ENCODE data around the gene CTPS2. TPM values are rescaled to one million over a fixed set of nuclear protein-coding genes. Genes with fewer than 3 reads are reported as not detected.

Gene CTPS2
- polyA plus RNA-seq, 1 of the 3 experiments (the other 2 are of a cell fraction), result 6.1 TPM

DNA sequence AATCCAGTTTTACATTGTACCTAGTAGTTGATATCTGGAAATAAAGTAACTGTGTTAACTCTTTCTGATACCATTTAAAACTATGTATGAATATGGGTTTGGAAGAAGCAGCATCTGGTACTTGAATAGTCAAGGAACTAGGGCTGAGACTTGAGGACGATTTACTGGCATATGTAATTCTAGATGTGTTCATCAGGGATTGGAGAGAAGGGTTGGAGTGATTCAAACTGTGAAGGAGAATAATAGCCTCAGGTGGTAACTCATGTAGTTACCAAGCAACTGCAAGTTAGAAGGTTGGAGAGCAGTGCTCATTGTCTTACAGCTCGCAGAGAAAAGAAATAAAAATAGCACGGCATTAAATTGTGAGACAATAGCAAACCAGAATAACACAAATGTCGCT lies 44.3 kb upstream of the CTPS2 start:
- H3K4me2 ChIP-seq, result no peak overlapping the region
- CTCF ChIA-PET, result no interaction called here
- peaks cover 50 to 64% of the 10 kb centered on the region in 2 experiments for H3K36me3 ChIP-seq (replicated peaks in 1 of 2; ENCODE audit: control insufficient read depth in 1 of 2, insufficient read depth in 2 of 2, low read length in 1 of 2)

More for the DNA sequence above, 44.3 kb upstream of the CTPS2 start:
- no peaks in the 10 kb centered on the region for H4K20me1 ChIP-seq (ENCODE audit: insufficient read depth)
- DNase-seq, result no peak
- no peaks in the 10 kb centered on the region for H3K9me3 ChIP-seq
- 89% methylated on average over 4 of the region's 4 CpGs for WGBS (ENCODE audit: low lambda C conversion rate)
- H3K4me1 ChIP-seq (ENCODE audit: control insufficient read depth in 1 of 2, insufficient read depth in 2 of 2, low read depth in 1 of 2, low read length in 1 of 2), result no peaks in the 10 kb centered on the region
- no peak overlapping the region for H3K4me3 ChIP-seq (ENCODE audit: low read depth in 2 of 2, low read length in 1 of 2)
- peaks cover 5% of the 10 kb centered on the region for H3F3A ChIP-seq (replicated peaks; ENCODE audit: insufficient read depth)
- no peak overlapping the region for H3K27ac ChIP-seq (ENCODE audit: low read depth in 2 of 2, low read length in 1 of 2)
- POLR2A ChIA-PET, result interaction anchor here (0.6 kb wide), 1 partner anchor 8 kb away, joined by 4 read pairs; no protein-coding TSS in a partner anchor
- H3K27me3 ChIP-seq (ENCODE audit: insufficient read depth), result no peaks in the 10 kb centered on the region
- no peak overlapping the region for H3K9ac ChIP-seq
- peaks cover 3% of the 10 kb centered on the region; the same call in 1 of the 2 replicates for H3K79me2 ChIP-seq (ENCODE audit: insufficient read depth)
- no peaks in the 10 kb centered on the region for H3K9me2 ChIP-seq
- no peak for TF ChIP-seq NFIC (IDR thresholded peaks at IDR 0.05; ENCODE audit: borderline replicate concordance)
- TF ChIP-seq RFX5 (IDR thresholded peaks at IDR 0.05; ENCODE audit: low read length), result no peak
- TF ChIP-seq RCOR1 (IDR thresholded peaks at IDR 0.05; ENCODE audit: low read length), result no peak
- TF ChIP-seq TAF1 (IDR thresholded peaks at IDR 0.05; ENCODE audit: borderline replicate concordance, low read depth, low read length), result no peak
- no peak for TF ChIP-seq FOSL2 (IDR thresholded peaks at IDR 0.05; ENCODE audit: borderline replicate concordance, low read depth)
- TF ChIP-seq PBX3 (IDR thresholded peaks at IDR 0.05), result no peak
- no peak for TF ChIP-seq GABPA (IDR thresholded peaks at IDR 0.05; ENCODE audit: low read depth)
- TF ChIP-seq FOXM1 (IDR thresholded peaks at IDR 0.05; ENCODE audit: low read depth), result no peak
- no peak for TF ChIP-seq CHD2 (IDR thresholded peaks at IDR 0.05; ENCODE audit: low read length, partially characterized antibody)
- TF ChIP-seq JUND (IDR thresholded peaks at IDR 0.05), result no peak
- TF ChIP-seq MXI1 (IDR thresholded peaks at IDR 0.05; ENCODE audit: low read depth, low read length), result no peak
- no peak for TF ChIP-seq IRF3 (IDR thresholded peaks at IDR 0.05; ENCODE audit: low read depth, low read length)
- no peak for TF ChIP-seq USF2 (IDR thresholded peaks at IDR 0.05; ENCODE audit: borderline replicate concordance, low read depth, low read length)
- TF ChIP-seq EP300 (IDR thresholded peaks at IDR 0.05; ENCODE audit: borderline replicate concordance in 1 of 2, low read depth in 1 of 2, low read length in 1 of 2), result no peak
- no peak for TF ChIP-seq CTCF (IDR thresholded peaks at IDR 0.05)
- TF ChIP-seq YY1 (IDR thresholded peaks at IDR 0.05; ENCODE audit: low read depth), result no peak
- TF ChIP-seq RAD21 (IDR thresholded peaks at IDR 0.05; ENCODE audit: low read length), result no peak
- no peak for TF ChIP-seq ELF1 (IDR thresholded peaks at IDR 0.05)
- no peak for TF ChIP-seq MEF2A (IDR thresholded peaks at IDR 0.05; ENCODE audit: borderline replicate concordance, low read depth)
- TF ChIP-seq TEAD4 (IDR thresholded peaks at IDR 0.05; ENCODE audit: borderline replicate concordance, insufficient read depth), result no peak
- H2AFZ ChIP-seq (ENCODE audit: low read depth), result no peak overlapping the region

All from SK-N-SH (cell line).